GM18499 (cell line): ENCODE data around the gene TFAP2B.

Experiments used
- ATAC-seq: cut with Tn5 transposase; IDR thresholded peaks from one replicate; pipeline ENCODE4 v1.9.1; 2021; ENCODE audit warnings: moderate number of reproducible peaks; ENCODE audit not compliant: insufficient read depth, unreplicated experiment

TFAP2B gene

GRCh38 chr6:50818673-50819072, at the start of gene TFAP2B:
Gene TFAP2B (plus strand): TSS chr6:50818871. CDS start chr6:50818892, 21 bp downstream.
- ATAC-seq, result no peak

- ATAC-seq, result no peak
These were observed 40.0 kb upstream of the TFAP2B start for GRCh38 chr6:50778696-50779095.

GRCh38 chr6:50780382-50780781, 38.3 kb upstream of the TFAP2B start:
- ATAC-seq, result no peak

GRCh38 chr6:50785921-50786320, 32.8 kb upstream of the TFAP2B start:
- ATAC-seq, result no peak

GRCh38 chr6:50791900-50792508, 26.7 kb upstream of the TFAP2B start:
- ATAC-seq, result peak; percentile 71

- ATAC-seq, result no peak
These were observed 25.9 kb upstream of the TFAP2B start for GRCh38 chr6:50792771-50793170.

- no peak for ATAC-seq
These were observed 23.1 kb upstream of the TFAP2B start for GRCh38 chr6:50795574-50795973.

- ATAC-seq, result no peak
These were observed 14.4 kb upstream of the TFAP2B start for GRCh38 chr6:50804283-50804682.

- ATAC-seq, result no peak
These were observed 11.6 kb upstream of the TFAP2B start for GRCh38 chr6:50807035-50807434.

- ATAC-seq, result peak; percentile 28
These were observed 3.1 kb upstream of the TFAP2B start for GRCh38 chr6:50815436-50816114.

- peak; percentile 53 for ATAC-seq
These were observed 2.5 kb upstream of the TFAP2B start for GRCh38 chr6:50816115-50816675.

- no peak for ATAC-seq
These were observed 1.6 kb upstream of the TFAP2B start for GRCh38 chr6:50816947-50817645.

GRCh38 chr6:50817646-50817950, 1.1 kb upstream of the TFAP2B start:
- no peak for ATAC-seq

- no peak for ATAC-seq
These were observed 651 bp upstream of the TFAP2B start for GRCh38 chr6:50818020-50818419.

GRCh38 chr6:50819466-50819903, 814 bp downstream of the TFAP2B start:
- no peak for ATAC-seq

- ATAC-seq, result no peak
These were observed 1.5 kb downstream of the TFAP2B start for GRCh38 chr6:50819904-50820868.

- ATAC-seq, result no peak
These were observed 2.2 kb downstream of the TFAP2B start for GRCh38 chr6:50820869-50821264.

- ATAC-seq, result no peak
These were observed 2.9 kb downstream of the TFAP2B start for GRCh38 chr6:50821441-50822077.

- ATAC-seq, result no peak
These were observed 3.4 kb downstream of the TFAP2B start for GRCh38 chr6:50822078-50822476.
